22Rv1 (cell line): ENCODE results near the gene OPRPN.

Experiments
- ZFX ChIP-seq: fragments of 450-650 bp; IDR thresholded peaks from 2 replicates; pipeline ENCODE4 v1.6.1; 2017; ENCODE audit warnings: antibody characterized with exemption, borderline replicate concordance
- TF ChIP-seq, protein P1 (sequence below): fragments of 450-650 bp; IDR thresholded peaks from 2 replicates; pipeline ENCODE4 v1.5.1; 2017; ENCODE audit warnings: mild to moderate bottlenecking

DNA sequence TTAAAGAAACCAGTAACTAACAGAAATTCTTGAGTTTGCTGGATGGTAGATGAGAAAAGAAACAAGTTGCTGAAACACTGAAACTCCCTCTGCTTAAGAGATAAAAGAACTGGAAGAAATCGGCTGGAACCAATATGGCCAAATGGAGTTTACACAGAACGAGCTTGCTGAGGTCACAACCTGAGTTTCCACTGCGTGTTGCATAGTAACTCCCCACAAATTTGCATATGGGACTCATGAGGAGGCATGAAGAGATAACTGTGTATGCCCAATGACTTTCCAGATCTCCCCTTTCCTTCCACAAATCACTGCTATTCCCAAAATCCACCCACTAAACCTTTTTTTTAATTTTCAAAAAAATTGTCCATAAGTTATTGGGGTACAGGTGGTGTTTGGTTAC, 25.0 kb upstream of the OPRPN start:
- TF ChIP-seq, protein P1, sequence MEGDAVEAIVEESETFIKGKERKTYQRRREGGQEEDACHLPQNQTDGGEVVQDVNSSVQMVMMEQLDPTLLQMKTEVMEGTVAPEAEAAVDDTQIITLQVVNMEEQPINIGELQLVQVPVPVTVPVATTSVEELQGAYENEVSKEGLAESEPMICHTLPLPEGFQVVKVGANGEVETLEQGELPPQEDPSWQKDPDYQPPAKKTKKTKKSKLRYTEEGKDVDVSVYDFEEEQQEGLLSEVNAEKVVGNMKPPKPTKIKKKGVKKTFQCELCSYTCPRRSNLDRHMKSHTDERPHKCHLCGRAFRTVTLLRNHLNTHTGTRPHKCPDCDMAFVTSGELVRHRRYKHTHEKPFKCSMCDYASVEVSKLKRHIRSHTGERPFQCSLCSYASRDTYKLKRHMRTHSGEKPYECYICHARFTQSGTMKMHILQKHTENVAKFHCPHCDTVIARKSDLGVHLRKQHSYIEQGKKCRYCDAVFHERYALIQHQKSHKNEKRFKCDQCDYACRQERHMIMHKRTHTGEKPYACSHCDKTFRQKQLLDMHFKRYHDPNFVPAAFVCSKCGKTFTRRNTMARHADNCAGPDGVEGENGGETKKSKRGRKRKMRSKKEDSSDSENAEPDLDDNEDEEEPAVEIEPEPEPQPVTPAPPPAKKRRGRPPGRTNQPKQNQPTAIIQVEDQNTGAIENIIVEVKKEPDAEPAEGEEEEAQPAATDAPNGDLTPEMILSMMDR: no peak
- TF ChIP-seq ZFX: no peak
